Raji (cell line): ENCODE measurements around the gene ITPKC.

Experiments used
- POLR2A ChIP-seq: IDR thresholded peaks from 2 replicates; pipeline ENCODE4 v1.6.1; 2011; ENCODE audit warnings: low read depth, low read length, control low read depth; ENCODE audit not compliant: insufficient read depth

The ITPKC gene

GRCh38 chr19:40718774-40719391 is 2.0 kb downstream of the ITPKC start:
- peak; percentile 45; the same call in 1 of the 2 replicates for TF ChIP-seq POLR2A

DNA sequence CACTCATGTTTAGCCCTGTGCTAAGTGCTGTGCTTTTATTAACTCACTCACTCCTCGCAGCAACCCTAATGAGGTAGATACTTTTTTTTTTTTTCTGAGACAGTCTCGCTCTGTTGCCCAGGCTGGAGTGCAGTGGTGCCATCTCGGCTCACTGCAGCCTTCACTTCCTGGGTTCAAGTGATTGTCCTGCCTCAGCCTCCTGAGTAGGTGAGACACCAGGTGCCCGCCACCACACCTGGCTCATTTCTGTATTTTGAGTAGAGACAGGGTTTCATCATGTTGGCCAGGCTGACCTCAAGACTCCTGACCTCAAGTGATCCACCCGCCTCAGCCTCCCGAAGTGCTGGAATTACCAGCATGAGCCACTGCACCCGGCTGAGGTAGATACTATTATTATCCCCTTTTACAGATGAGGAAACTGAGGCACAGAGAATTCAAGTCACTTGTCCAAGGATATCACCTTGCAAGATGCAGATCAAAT is 2.5 kb downstream of the ITPKC start:
- no peak; the same call in 1 of the 2 replicates for TF ChIP-seq POLR2A

- TF ChIP-seq POLR2A, result no peak
Observed at GRCh38 chr19:40721140-40721486, 4.2 kb downstream of the ITPKC start.

GRCh38 chr19:40721936-40722661 is 5.2 kb downstream of the ITPKC start:
- TF ChIP-seq POLR2A, result no peak

GRCh38 chr19:40723661-40724254 is 6.8 kb downstream of the ITPKC start:
- no peak for TF ChIP-seq POLR2A

DNA sequence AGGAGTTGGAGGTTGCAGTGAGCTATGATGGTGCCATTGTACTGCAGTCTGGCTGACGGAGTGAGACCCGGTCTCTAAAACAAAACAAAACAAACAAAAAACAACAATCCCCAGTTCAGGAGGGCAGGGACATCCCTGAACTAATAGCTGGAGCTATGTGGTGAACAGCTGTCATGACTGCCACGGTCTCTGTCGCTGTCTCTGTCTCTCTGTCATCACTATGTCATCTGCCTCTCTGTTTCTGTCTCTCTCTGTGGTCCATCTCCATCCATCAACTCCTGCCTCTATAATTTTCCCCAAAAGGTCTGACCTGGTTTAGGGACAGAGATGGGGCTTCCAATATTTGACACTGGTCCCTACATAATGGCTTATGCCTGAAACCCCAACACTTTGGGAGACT is 7.4 kb downstream of the ITPKC start:
- TF ChIP-seq POLR2A, result no peak

- TF ChIP-seq POLR2A, result no peak
Observed at GRCh38 chr19:40724855-40725254, 7.9 kb downstream of the ITPKC start.

GRCh38 chr19:40726279-40726678 is 9.4 kb downstream of the ITPKC start:
- TF ChIP-seq POLR2A, result no peak

DNA sequence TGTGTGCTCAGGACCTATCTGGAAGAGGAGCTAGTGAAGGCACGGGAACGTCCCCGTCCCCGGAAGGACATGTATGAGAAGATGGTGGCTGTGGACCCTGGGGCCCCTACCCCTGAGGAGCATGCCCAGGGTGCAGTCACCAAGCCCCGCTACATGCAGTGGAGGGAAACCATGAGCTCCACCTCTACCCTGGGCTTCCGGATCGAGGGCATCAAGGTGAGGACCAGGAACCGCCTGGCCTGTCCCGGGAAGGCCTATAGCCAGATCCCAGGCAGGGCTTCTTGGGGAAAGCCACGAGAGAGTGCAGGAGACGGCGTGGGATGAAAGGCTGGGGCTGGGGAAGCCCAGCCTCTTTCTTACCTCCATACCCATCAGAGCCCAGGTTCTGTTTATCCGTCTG is 16.2 kb downstream of the ITPKC start:
- no peak for TF ChIP-seq POLR2A

GRCh38 chr19:40735013-40735771 is 18.3 kb downstream of the ITPKC start:
- TF ChIP-seq POLR2A, result no peak

DNA sequence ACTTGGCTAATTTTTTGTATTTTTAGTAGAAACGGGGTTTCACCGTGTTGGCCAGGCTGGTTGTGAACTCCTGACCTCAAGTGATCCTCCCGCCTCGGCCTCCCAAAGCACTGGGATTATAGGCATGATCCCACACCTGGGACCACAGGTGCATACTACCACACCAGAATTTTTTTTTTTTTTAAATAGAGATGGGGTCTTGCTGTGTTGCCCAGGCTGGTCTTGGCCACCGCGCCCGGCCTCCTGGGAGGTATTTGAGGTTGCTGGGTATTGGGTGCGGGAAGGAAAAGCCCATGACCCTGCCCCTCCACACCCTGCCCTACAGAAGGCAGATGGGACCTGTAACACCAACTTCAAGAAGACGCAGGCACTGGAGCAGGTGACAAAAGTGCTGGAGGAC is 19.7 kb downstream of the ITPKC start:
- TF ChIP-seq POLR2A, result no peak

DNA sequence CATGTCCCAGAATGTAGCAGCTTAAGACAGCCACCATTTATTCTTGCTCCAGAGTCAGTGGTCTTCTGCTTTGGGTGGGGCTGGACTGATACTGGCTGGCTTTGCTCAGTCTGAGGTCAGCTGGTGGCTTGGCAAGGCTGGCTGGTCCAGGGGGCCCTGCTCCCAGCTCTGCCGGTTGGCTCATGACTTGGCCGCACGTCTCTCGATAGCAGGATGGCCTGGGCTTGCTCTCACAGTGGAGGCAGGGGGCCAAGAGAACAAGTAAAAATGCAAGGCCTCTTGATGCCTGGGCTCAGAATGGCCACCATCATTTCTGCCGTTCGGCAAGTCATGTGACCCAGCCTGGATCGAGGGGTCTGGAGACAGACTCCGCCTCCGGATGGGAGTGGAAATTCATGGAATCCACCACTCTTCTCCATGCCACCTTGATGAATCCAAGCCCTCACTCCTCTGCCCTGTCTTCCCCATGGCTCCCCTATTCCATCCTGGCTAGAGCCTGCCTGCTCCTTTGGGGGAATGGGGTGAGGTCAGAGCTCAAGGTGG is 20.3 kb downstream of the ITPKC start:
- TF ChIP-seq POLR2A, result no peak

DNA sequence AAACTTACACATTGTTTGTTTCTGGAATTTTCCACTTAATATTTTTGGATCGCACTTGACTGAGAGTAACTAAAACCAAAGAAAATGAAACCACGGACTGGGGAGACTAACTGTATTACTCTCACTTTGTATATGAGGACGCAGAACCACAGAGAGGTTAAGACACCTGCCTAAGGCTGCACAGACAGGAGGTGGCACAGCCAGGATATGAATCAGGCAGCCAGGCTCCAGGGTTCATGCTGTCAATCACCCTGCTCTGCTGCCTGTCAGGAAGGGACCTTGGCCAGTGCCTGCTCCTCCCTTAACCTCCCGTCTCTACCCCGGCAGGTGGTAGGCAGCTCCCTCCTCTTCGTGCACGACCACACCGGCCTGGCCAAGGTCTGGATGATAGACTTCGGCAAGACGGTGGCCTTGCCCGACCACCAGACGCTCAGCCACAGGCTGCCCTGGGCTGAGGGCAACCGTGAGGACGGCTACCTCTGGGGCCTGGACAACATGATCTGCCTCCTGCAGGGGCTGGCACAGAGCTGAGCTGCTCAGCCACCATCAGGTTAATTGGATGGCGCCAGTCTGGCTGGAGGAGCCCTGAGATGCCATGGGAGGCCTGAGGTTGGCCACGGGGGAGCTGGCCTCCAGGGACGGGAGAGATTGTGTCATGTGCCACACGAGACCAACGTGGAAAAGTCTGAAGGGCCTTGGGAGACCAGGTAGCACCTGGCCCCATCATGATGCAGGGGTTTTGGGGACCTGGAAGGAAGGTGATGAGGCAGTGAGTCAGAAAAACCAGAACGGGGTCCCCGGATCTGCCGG is 22.3 kb downstream of the ITPKC start:
- TF ChIP-seq POLR2A, result no peak

DNA sequence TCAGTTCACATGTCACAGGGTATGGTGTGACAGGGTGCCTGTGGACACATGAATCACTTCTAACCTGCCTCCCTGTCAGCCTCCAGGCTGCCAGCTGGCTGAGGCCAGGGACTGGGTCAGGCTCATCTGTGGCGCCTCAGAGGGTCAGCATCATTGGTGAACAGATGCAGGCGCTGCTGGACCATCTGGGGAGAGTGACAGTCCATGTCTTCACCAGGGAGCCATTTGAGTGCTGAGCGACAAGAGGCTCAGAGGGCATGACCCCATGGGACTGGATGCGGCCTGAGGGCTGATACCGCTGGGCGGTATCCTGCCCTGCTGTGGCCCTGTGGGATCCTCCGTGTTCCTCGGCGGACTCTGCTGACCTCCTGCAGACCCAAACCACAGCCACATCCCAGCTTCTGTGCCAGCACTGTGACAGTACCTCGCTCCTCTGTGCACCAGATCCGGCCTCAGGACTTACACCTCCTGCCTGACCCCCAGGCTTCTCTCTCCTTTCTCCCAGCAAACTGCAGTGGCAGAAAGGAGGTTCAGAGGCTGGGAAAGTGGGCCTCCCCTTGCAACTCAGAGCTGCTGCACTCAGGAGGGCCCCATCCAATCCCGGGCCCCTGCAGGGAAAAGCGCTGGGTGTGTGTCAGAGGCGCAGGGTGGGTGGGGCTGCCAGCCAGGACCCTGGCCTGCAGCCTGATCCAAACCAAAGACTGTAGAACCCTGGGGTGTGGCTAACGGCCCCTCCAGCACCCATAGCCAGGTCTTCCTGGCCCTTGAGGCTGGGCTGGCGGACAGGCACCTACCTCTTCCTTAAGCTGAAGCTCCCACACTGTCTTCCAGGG is 23.2 kb downstream of the ITPKC start:
- TF ChIP-seq POLR2A, result no peak

- TF ChIP-seq POLR2A, result no peak
Observed at GRCh38 chr19:40740747-40741146, 23.8 kb downstream of the ITPKC start.
